HG02852 (cell line): Measurements from ENCODE around the gene OR51A4.
"Not testable (repeated sequence)": the region's sequence is repeated elsewhere in the genome, so short reads cannot be mapped to it uniquely, and the experiment has no call there.

ENCODE experiments used
- ATAC-seq: cut with Tn5 transposase; IDR thresholded peaks from one replicate; pipeline ENCODE4 v1.9.1; 2021; ENCODE audit warnings: mild to moderate bottlenecking, moderate library complexity; ENCODE audit not compliant: unreplicated experiment

Gene OR51A4

GRCh38 chr11:4947505-4947904, at the start of gene OR51A4:
OR51A4 (minus strand) TSS chr11:4947605; CDS start chr11:4947100, 505 bp downstream.
- ATAC-seq, result no peak

- no peak for ATAC-seq
Measured at GRCh38 chr11:4994551-4994950, 47.1 kb upstream of the OR51A4 start, which contains the start of gene OR51L1. OR51L1 (plus strand) TSS chr11:4994851; CDS start chr11:4998983, 4,132 bp downstream.

GRCh38 chr11:4991060-4991459, 43.7 kb upstream of the OR51A4 start:
- no peak for ATAC-seq

- no peak for ATAC-seq
Measured at GRCh38 chr11:4983841-4984240, 36.4 kb upstream of the OR51A4 start.

DNA sequence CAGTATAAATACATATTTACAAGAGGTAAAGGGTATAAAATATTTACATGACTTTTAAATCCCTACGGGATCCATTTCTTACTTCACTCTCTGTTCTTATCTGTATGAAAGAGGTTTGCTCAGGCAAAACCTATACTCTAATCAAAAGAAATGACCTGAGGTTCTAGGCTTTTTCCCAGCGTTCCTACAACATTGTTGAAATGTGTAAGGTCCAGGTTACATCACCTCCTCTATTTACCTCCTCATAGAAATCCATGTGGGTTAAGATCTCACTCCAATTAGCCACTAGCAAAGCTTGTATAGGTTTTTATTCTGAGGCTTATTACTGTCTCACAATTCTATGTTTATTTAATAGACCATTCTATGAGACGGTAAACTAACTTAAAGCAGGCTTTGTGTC, 35.3 kb upstream of the OR51A4 start:
- no peak for ATAC-seq

DNA sequence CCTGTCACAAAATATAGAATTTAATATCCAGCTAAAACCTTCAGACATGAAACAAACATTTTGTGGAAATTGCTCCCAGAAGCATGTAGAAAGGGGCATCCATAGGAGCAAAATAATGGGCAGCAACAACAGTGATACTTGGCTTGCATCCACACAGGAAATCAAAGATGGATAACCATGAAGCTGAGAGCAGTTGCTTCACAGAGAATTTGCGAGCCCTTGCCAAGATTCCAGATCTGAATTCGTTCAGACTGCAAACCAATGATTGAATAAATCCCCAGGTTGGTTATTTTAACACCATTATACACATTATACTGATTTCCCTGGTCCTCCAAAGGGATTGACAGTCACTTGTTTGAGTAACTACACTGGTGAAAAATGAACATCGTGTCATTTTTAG, 31.6 kb upstream of the OR51A4 start:
- no peak for ATAC-seq

- ATAC-seq, result no peak
Measured at GRCh38 chr11:4975436-4975835, 28.0 kb upstream of the OR51A4 start.

- no peak for ATAC-seq
Measured at GRCh38 chr11:4962816-4963215, 15.4 kb upstream of the OR51A4 start.

DNA sequence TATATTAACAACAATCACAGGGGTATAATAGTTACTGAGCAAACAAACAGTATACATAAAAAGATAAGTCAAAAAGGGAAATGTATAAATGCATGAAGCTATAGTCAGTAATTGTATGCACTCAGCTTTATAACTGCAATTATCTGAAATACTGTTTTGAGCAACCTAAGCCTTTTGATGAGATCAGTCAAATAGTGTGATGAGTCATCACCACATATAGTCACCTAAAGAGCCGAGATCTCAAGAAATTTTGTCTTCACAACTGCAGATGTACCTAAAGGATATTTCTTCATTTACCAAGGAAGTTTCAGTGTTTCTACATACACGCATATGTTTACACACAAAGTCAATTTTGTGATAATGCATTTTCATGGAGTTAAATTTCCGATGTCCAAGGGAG, 13.5 kb upstream of the OR51A4 start:
- ATAC-seq, result no peak

- ATAC-seq, result no peak
Measured at GRCh38 chr11:4957396-4957795, 10.0 kb upstream of the OR51A4 start.

DNA sequence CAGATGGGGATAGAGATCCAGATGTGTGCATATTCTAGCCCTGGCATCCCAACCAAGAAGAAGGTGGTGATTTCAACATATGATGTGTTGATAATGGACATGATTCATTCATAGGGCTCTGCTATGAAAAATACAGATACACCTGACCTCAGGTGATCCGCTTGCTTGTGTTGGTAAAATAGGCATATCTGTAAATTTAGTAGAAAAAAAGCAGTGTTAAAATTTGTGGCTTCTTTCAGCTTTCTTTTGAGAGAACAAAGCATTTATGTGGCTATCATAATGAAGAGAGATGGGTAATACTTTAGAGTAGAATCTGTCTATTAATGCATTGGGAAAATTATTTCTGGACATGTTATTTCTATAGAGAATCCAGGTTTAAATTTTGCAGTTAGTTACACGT, 8.2 kb upstream of the OR51A4 start, which contains the start of gene OR51A2:
OR51A2 (minus strand) TSS at position 101 of the 400 bp plus-strand sequence; CDS start at position 101, 0 bp downstream.
- ATAC-seq, result not testable (repeated sequence)

- no peak for ATAC-seq
Measured at GRCh38 chr11:4936745-4937144, 10.7 kb downstream of the OR51A4 start.

- no peak for ATAC-seq
Measured at GRCh38 chr11:4932751-4933150, 14.7 kb downstream of the OR51A4 start.

GRCh38 chr11:4926608-4927007, 20.8 kb downstream of the OR51A4 start:
- ATAC-seq, result no peak

GRCh38 chr11:4924239-4924638, 23.2 kb downstream of the OR51A4 start, which contains the start of gene OR51G1:
OR51G1 (minus strand) TSS chr11:4924339; CDS start chr11:4924339, 0 bp downstream.
- no peak for ATAC-seq

- ATAC-seq, result no peak
Measured at GRCh38 chr11:4922304-4922703, 25.1 kb downstream of the OR51A4 start.

GRCh38 chr11:4921796-4922195, 25.6 kb downstream of the OR51A4 start:
- ATAC-seq, result no peak

DNA sequence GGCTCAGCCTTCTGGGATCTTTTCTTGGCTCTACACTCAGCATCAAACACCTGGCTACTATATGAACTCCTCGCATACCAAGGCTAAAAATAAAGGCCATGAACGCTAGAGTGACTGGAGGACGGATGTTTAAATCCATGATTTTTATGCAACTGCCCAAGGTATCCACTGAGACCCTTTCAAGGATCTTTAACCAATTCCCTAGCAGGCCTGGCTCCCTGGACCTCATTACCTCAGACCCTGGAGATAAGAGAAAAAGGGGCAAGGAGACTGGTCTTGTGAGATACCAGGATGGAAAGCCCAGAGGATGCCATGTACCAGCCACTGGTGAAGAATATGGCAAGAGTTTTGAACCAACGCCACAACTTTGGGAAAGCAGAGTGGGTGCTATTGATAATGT, 28.2 kb downstream of the OR51A4 start, which contains the start of gene OR51G2:
OR51G2 (minus strand) TSS at position 101 of the 400 bp plus-strand sequence. CDS start 3,687 bp downstream, outside the sequence.
- ATAC-seq, result no peak

- no peak for ATAC-seq
Measured at GRCh38 chr11:4916581-4916980, 30.8 kb downstream of the OR51A4 start.

GRCh38 chr11:4903484-4903883, 43.9 kb downstream of the OR51A4 start, which contains the start of gene OR51A7:
OR51A7 (plus strand) TSS chr11:4903783; CDS start chr11:4907370, 3,587 bp downstream.
- ATAC-seq, result no peak
